Measurements from ENCODE around the gene ZNF560.
"Not testable (repeated sequence)": the region's sequence is repeated elsewhere in the genome, so short reads cannot be mapped to it uniquely, and the experiment has no call there.

The ZNF560 gene

GRCh38 chr19:9498183-9498902, at the start of gene ZNF560:
Gene ZNF560 (minus strand): TSS chr19:9498616. CDS start chr19:9475313, 23,303 bp downstream.
- DNase-seq, result peak in 2 of 3 donors; percentile 6 to 10

GRCh38 chr19:9547870-9548269, 49.5 kb upstream of the ZNF560 start:
- no peak for DNase-seq

- not testable (repeated sequence) for DNase-seq
Observed at GRCh38 chr19:9541281-9541680, 42.9 kb upstream of the ZNF560 start.

- DNase-seq, result not testable (repeated sequence)
Observed at GRCh38 chr19:9539921-9540320, 41.5 kb upstream of the ZNF560 start.

DNA sequence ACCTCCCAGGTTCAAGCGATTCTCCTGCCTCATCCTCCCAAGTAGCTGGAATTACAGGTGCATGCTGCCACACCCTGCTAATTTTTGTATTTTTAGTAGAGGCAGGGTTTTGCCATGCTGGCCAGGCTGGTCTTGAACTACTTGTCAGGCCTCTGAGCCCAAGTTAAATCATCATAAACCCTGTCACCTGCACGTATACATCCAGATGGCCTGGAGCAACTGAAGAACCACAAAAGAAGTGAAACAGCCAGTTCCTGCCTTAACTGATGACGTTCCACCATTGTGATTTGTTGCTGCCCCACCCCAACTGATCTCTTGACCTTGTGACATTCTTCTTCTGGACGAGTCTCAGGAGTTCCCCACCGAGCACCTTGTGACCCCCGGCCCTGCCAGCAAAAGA, 40.8 kb upstream of the ZNF560 start:
- not testable (repeated sequence) for DNase-seq

- peak; percentile 91 to 94 (median 94) for DNase-seq
Observed at GRCh38 chr19:9538183-9539058, 40.0 kb upstream of the ZNF560 start, which contains the start of gene ZNF426. Gene ZNF426 (minus strand): TSS chr19:9538645. CDS start chr19:9536232, 2,413 bp downstream.

- no peak for DNase-seq
Observed at GRCh38 chr19:9535934-9536333, 37.5 kb upstream of the ZNF560 start.

DNA sequence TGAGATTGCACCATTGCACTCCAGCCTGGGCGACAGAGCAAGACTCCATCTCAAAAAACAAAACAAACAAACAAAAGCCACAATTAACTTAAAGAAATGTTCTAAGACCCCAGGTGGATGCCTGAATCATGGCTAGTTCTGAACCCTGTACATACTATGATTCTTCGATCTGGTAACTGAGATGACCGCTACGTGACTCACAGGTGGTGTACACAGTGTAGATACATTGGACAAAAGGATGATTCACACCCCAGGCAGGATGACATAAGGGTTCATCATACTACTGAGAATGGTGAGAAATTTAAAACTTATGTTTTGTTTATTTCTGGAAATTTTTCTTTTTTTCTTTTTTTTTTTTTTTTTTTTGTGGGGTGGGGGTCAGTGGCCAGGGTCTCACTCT, 33.5 kb upstream of the ZNF560 start:
- peak; percentile 12 to 37 (median 15) for DNase-seq

GRCh38 chr19:9528757-9529336, 30.4 kb upstream of the ZNF560 start:
- no peak for DNase-seq

- DNase-seq, result no peak
Observed at GRCh38 chr19:9523885-9524474, 25.6 kb upstream of the ZNF560 start.

GRCh38 chr19:9507285-9507684, 8.9 kb upstream of the ZNF560 start:
- DNase-seq, result no peak

DNA sequence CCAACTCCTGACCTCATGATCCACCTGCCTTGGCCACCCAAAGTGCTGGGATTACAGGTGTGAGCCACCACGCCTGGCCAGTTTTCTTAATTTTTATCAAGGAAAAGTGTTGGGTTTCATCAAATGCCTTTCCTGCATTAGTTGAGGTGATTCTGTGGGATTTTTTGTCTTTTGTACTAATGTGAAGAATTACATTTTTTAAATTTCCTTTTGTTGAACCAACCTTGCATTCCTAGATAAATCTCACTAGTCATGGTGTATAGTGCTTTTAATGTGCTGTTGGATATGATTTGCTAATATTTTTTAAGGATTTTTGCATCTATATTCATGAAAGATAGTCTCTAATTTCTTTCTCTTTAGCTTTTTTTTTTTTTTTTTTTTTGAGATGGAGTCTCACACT, 2.4 kb upstream of the ZNF560 start:
- DNase-seq, result no peak

DNA sequence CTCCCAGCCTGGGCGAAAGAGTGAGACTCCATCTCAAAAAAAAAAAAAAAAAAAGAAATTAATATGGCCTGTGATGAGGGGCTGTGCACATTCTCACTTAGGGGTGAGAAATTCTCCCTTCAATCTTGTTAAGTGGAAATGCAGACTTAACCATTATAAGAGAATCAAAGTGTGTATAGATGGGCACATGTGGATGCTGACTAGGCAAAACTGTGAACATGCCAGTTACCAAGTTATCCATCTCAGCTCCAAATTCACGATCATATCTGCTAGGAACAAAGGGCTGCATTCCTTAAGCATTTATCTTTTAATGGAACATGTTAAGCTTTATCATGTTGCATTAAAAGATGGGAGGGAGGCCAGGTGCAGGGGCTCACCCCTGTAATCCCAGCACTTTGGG, 4.3 kb downstream of the ZNF560 start:
- no peak for DNase-seq

GRCh38 chr19:9487016-9487415, 11.4 kb downstream of the ZNF560 start:
- no peak for DNase-seq

GRCh38 chr19:9485140-9485539, 13.3 kb downstream of the ZNF560 start:
- DNase-seq, result no peak

DNA sequence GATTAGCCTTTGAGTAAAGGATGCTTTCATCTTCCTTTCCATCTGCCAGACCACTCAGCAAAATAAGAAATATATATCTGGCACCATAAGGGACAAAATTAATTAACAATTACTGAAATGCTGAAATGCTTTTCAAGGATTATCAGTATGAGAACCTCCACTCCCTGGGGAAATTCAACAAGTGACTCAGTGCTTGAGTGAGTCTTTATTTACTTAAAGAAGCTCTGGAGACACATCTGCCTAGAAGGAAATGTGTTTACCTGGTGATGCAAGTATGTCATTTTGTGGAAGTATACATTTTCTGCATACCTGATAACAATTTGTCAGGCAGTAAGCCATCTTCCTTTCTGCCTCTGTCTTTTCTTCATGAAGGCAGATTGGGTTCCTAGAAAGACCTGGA, 23.4 kb downstream of the ZNF560 start:
- no peak for DNase-seq

GRCh38 chr19:9467161-9467560, 31.3 kb downstream of the ZNF560 start:
- DNase-seq, result no peak

GRCh38 chr19:9461938-9462337, 36.5 kb downstream of the ZNF560 start:
- DNase-seq, result no peak

DNA sequence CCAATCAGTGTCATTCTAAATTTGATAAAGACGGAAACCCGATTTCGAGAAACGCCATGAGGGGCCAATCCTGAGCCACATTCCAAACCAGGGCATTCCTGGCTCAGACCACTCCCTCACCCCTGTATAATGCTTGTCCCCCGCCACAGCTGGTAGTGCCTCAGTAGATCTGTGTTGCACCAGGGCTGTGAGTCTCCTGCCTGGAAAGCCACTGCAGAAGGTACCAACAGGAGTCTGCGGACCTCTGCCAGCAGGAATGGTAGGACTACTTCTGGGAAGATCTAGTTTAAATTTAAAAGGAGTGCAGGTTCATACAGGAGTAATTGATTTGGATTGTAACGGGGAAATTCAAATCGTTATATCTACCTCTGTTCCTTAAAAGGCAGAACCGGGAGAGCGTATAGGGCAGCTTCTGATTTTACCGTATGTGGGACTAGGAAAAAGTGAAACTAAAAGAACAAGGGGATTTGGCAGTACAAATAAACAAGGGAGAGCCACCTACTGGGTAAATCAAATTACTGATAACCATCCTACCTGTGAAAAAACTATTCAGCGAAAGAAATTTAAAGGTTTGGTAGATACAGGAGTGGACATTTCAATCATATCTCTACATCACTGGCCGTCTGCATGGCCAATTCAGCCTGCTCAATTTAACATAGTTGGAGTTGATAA, 42.3 kb downstream of the ZNF560 start:
- no peak for DNase-seq

DNA sequence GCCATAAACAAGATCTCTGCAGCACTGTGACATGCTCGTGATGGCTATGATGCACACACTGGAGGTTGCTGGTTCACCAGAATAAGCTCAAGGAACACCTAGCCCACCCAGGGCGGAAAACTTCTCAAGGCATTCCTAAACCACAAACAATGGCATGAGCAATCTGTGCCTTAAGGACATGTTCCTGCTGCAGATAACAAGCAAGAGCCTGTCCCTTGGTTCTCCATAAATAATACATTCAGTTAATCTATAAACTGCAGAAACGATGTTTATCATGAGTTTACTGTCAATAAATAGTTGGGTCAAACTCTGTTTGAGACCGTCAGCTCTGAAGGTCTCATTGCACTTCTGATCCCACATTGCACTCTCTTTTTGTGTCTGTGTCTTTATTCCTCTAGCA, 44.5 kb downstream of the ZNF560 start:
- DNase-seq, result no peak

- no peak for DNase-seq
Observed at GRCh38 chr19:9445037-9445436, 53.4 kb downstream of the ZNF560 start.

DNA sequence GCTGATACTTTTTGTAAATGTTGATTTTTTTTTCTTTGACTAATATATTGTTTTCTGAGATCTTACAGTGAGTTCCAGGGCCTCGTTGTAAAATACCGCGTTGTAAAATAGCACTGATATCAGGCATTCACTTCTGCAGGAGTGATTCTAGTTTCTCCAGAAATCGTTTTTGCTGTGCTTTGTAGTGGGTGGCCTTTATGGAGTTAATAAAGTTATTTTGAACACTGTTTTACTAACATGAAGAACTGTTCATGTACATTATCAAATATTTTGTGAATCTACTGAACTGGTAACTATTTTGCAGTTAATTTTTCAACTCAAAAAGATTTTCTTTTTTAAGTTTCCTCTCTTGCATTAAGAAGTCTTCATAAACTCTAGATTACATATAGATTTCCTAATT, 62.1 kb downstream of the ZNF560 start:
- DNase-seq, result no peak

All from suppressor macrophage treated with lipopolysaccharide for 1 hour (primary cell).